Uterus (tissue), 2 donors: ENCODE results near the gene FAM89B.

Experiments used
- POLR2A ChIP-seq, 2 donors: fragments of 450-650 bp; IDR thresholded peaks; one replicate each; pipeline ENCODE4 v1.6.1; 2016; ENCODE audit warnings: antibody characterized with exemption in 2 of 2, mild to moderate bottlenecking in 1 of 2, moderate library complexity in 1 of 2
- TF ChIP-seq, protein P1 (sequence below), 4 experiments: fragments of 200-600 bp in 2 of 4; fragments of 450-650 bp in 2 of 4; sonication (generic) in 2 of 4; IDR thresholded peaks; one replicate each; pipeline ENCODE4 v1.5.1; 2016 to 2019; ENCODE audit warnings: antibody characterized with exemption in 4 of 4, mild to moderate bottlenecking in 2 of 4, moderate library complexity in 1 of 4

DNA sequence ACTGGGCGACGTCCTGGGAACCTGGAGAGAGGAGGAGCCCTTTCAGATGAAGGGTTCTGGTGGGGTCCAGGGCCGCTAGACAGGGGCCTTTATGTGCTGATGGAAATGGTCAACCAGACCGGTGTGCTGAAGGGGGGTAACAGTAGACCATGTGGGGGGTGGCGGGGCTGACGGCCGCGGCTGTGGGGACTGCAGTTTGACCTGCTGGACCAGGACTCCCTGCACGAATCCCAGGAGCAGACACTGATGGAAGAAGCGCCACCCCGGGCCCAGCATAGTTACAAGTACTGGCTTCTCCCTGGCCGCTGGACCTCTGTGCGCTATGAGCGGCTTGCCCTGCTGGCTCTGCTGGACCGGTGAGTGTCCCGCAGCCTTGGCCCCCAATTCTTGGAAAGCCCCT lies 49.7 kb downstream of the FAM89B start:
- TF ChIP-seq, protein P1, sequence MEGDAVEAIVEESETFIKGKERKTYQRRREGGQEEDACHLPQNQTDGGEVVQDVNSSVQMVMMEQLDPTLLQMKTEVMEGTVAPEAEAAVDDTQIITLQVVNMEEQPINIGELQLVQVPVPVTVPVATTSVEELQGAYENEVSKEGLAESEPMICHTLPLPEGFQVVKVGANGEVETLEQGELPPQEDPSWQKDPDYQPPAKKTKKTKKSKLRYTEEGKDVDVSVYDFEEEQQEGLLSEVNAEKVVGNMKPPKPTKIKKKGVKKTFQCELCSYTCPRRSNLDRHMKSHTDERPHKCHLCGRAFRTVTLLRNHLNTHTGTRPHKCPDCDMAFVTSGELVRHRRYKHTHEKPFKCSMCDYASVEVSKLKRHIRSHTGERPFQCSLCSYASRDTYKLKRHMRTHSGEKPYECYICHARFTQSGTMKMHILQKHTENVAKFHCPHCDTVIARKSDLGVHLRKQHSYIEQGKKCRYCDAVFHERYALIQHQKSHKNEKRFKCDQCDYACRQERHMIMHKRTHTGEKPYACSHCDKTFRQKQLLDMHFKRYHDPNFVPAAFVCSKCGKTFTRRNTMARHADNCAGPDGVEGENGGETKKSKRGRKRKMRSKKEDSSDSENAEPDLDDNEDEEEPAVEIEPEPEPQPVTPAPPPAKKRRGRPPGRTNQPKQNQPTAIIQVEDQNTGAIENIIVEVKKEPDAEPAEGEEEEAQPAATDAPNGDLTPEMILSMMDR (IDR thresholded peaks at IDR 0.05), result no peak
- no peak for TF ChIP-seq POLR2A (IDR thresholded peaks at IDR 0.05)
